GDM1 (cell line): ENCODE data around the gene HDAC11.
A peak's percentile ranks its signal among the peaks of the same experiment; 100 is the strongest.
"Not testable (repeated sequence)": the region's sequence is repeated elsewhere in the genome, so short reads cannot be mapped to it uniquely, and the experiment has no call there.

Experiments
- DNase-seq: peaks from one replicate; lab custom pipeline; 2025; lab: John Stamatoyannopoulos, UW

The HDAC11 gene

DNA sequence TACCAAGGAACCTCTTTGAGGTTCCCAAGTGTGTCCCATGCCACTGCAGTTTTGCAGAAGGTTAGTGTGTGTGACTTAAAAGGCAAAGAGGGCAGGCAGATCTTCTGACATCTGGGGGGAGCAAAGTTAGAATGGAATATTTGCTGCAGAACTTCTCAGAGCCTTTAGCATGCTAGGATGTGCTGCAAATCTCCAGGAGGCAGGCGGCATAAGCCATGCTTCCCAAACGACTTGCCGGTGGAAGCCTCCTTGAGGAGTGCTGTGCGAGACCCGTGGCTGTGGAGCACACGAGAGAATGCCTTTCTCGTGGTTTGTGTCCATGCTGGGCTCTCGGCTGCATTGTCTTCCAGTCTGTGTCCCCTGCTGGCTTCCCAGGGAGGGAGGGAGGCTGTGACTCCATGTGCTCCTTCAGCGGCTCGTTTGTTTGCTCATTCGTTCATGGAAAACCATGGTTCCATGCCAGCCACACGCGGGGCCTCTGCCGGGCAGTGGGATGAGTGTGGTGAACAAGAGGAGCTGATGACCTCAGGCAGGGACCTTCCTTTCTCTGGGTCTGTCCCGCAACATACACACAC, 13.8 kb downstream of the HDAC11 start:
- no peak for DNase-seq

DNA sequence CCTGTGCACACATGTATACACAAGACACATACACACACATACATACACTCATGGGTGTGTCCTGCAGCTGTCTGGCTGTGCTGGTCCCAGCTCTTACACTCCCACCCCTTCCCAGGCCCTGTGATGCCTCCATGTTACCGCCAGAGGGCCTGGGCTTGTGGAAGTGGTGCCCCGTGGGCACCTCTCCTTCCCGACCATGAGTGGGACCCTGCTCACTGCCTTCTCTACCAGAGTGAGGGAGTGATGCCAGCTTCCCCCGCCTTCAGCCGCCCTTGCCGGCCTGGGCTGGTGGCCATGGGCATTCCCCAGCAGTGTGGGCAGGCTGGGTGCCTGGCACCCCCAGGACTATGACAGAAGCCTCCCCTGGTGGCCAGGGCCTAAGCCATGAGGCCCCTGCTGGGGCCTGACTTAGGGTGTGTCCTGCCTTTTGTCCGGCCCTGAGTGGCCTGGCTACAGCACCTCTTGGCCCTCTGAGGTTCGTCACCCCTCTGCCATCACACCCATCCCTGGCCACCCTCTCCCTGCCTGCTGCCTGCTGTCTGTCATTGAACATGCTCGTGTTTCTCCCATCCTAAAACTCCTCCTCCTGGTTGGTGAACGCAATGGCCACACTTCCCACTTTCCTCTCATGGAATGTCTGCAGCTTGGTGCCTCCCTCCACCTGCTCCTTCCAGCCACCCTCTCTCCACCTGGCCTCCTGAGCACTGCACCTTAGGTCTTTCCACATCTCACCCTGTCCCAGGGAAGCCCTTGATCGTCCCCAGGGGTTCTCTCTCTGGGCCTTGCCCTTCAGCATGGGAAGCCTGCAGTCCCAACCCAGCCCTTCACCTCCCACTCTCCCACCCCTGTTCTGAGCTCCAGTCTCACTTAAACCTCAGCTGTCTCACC, 14.6 kb downstream of the HDAC11 start:
- no peak for DNase-seq

DNA sequence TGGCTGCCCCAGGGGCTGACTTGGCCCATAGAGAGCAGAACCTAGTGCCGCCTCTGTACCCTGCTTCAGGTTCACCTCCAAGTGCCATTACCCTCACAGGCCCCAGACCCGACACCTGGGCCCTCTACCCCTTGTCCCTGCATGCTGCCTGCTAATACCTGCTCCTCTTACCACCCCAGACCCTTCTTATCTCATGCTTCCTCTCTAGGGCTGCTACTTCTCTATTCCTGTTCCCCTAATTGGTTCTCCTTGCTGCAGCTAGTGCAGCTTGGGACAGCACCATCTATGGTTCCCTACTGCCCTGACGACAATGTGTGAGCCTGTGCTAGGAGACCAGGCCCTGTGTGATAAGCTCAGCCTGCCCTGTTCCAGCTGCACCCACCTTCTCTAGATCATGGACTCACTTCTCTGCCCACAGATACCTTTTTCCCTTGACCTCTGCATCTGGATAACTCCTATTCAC, 15.3 kb downstream of the HDAC11 start:
- DNase-seq = no peak

DNA sequence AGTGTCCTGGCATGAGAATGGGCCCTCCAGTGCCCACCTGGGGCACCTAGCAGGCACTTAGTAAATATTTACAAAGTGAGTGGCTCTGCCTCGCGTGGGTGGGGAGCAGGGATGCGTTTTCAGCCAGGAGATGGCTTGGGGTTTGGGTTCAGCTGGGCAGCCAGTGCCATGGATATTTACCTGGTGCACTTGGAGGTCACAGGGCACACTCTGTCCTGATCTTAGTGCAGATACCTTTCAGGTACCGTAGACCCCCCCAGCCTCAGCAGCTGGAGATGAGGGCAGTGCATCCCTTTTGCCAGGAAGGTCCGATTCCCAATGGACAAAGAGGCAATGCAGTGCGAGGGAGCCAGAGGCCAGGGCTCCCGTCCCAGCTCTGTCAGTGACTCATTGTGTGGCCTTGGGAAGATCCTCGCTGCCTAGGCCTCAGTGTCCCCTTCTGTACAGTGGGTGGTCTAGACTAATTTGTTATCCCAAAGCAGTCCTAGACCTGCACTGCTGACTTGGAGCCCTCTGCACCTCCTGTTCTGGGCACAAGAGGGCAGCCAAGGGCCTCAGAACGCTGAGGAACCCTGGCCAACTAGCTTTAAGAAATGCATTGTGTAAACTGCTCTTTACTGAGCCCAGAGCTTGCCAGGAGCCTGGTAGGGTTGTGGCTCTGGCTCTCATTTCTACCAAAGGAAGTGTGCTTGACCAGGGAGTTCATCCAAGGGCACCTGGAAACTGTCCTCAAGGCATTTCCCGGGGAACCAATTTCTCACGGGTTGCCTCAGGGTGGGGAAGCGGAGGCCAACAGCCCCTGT, 16.0 kb downstream of the HDAC11 start:
- DNase-seq = peak; percentile 60

DNA sequence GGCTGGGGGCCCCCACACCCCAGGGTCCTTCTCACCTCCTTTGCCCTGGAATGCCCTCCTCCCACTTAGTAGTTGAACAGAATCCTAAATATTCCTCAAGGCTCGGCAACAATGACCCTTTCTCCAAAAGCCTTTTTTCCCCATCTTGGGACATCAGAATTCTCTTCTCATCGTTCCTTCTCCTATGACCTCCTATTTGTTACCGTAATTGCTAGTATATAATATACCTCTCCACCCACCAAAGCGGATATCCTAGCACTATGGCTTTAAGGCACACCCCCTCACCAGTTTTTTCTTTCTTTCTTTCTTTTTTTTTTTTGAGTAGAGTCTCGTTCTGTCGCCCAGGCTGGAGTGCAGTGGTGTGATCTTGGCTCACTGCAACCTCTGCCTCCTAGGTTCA, 16.8 kb downstream of the HDAC11 start:
- no peak for DNase-seq

DNA sequence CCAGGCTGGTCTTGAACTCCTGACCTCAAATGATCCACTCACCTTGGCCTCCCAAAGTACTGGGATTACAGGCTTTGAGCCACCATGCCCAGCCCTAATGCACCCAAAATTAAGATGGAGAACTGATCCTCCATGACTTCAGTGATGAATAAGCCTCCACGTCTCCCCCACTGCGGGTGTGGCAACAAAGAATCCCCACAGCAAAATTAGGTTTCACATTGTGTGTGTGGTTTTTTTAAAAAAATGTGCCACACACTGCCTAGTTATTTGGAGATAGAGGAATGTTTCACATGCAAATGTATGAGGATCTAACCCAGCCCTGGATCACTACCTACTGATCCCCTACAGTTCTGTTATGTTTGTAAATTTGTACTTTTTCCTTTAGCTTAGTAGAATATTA, 17.3 kb downstream of the HDAC11 start:
- no peak for DNase-seq

DNA sequence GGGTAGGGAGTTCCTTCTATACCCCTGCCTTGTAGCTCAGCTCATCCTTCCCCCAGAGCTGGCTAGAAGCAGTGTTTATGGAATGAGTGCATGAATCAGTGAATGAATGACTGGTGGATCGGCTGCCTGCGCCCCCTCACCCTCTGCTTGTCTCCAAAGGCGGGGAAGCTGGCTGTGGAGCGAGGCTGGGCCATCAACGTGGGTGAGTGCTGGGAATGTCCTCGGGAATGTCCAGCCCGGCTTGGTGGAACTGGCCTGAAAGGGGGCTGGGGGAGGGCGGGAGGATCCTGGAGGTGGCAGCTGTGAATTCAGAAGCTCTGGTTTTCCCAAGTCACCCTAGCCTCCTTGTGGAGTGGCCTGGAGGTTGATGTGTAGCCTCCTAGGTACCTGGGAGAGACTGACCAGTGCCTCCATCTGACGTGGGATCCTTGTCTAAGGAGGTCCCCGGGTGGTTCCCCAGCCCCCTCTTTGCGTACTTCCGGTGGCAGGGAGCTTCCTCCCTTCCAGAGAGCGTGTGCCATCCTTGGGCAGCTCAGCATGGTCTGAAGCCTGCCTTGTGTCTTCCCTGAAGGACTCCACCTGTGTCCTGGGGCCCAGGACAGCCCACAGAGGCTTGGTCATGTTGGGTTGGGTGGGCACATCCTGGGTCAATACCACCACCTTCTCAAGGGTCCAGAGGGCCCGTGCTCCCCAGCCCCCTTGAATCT, 18.4 kb downstream of the HDAC11 start:
- no peak for DNase-seq

DNA sequence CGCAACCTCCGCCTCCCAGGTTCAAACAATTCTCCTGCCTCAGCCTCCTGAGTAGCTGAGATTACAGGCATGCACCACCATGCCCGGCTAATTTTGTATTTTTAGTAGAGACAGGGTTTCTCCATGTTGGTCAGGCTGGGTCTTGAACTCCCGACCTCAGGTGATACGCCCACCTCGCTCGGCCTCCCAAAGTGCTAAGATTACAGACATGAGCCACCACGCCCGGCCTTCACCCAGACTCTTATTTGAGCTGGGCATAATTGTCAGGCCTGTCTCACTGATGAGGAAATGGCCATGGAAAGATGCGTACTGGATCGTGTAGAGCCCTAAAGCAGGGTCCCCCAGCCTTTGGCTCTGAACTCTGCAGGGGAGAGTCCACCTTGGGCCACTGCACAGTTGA, 19.1 kb downstream of the HDAC11 start:
- DNase-seq = not testable (repeated sequence)

DNA sequence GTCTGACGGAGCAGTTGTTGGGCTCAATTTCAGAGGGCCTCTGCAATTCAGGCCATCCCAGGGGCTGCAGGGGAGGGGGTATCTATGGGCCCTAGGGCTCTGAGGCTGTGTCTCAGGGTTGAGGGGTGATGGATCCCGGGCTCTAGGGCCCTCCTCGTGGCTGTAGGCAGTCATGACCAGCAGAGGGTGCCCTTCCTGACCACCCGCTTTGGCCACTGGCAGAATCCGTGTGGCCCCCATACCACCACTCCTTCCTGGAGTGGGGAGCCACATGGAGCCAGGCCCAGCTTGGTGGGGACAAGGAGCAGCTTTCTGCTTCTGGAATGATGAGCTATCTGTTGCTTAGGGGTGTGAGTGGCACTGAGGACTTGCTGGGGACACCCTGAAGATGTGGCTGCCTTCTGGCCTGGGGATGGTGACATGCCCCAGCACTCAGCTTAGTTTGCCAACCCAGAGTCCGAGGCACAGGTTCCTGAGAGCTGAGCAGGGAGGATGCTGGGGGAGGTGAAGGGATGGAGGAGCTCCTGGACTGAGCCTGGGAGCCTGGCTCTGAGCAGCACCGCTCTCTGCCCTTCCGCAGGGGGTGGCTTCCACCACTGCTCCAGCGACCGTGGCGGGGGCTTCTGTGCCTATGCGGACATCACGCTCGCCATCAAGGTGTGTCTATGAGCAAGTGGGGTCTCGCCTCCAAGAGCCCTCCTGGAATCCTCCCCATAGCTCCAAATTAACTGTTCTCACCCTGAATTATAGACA, 20.2 kb downstream of the HDAC11 start:
- DNase-seq = no peak

DNA sequence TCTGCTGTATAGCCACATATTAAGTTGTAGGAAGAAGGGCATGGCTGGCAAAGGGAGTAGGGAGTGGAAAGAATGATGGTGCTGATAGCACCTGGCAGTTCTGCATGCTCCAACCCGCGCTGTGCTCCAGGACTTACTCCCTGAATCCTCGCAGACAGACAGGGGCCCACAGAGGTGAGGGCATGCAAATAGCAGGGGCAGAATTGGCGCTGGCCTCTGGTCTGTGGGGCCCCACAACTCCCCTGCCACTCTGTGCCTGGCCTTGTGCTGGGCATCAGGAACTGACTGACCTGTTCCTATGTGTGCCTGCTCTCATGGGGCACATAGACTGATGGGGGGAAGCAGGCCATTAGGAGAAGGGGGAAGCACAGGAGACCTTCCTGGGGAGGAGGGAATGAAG, 20.9 kb downstream of the HDAC11 start:
- DNase-seq = no peak

DNA sequence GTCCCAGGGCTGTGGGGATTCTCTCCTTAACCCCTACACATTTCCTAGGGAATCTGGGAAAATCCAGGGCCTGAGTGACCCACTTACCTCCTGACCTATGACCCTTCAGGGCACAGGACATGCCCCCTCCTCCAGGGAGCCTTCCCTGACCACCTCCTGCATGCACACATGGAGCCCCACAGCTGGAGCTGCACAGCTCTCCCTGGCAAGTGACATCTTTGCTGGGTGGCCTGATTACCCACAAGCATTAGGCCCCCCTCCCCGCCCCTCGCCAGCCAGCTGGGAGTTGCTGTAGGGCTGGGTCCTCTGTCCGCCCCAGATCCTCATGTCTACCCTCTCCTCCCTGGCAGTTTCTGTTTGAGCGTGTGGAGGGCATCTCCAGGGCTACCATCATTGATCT, 21.4 kb downstream of the HDAC11 start:
- no peak for DNase-seq

DNA sequence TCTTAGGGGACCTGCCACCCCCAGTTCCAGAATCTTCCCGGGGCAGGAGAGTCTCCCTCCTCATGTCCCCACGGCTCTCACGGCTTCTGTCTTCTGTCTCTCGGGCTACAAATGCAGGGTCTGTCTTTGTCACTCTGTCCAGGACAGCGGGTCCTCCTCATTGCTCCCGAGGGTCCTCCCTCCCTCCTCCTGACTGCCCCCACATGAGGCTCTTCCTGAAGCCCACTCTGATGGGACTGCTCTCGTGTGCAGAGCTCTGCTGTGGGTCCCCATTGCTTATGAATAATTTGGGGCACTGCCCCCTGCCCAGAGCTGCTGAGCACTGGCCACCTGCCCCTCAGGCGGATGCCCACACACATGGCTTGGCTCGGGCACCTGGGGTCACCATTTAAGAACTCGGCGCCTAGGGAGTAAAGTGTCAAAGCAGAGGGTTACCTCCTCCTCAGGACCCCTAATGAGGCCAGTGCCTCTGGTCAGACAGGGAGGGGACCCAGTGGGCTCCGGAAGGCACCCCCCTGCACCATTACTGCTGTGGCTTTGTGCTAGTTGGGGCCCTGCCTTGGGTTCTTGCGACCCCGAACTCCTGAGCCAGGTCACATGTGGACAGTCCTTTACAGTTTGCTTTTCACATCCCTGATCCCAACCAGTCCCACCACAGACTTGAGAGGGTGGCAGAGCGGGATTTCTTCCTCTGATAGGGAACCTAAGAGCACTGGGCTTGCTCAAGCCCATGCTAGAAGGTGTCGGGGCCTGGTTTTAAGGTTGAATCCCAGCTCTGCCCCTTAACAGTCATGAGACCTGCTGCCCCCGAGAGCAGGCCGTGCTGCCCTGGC, 22.1 kb downstream of the HDAC11 start:
- DNase-seq = no peak

DNA sequence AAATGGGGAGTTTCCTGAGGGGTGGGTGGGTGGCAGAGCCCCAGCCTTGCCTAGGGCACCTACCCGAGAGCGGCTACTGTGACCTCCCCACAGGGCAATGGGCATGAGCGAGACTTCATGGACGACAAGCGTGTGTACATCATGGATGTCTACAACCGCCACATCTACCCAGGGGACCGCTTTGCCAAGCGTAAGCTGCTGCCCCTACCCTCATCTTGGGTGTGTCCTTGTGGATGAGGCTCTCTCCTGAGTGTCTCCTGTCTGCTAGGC, 22.6 kb downstream of the HDAC11 start:
- no peak for DNase-seq

DNA sequence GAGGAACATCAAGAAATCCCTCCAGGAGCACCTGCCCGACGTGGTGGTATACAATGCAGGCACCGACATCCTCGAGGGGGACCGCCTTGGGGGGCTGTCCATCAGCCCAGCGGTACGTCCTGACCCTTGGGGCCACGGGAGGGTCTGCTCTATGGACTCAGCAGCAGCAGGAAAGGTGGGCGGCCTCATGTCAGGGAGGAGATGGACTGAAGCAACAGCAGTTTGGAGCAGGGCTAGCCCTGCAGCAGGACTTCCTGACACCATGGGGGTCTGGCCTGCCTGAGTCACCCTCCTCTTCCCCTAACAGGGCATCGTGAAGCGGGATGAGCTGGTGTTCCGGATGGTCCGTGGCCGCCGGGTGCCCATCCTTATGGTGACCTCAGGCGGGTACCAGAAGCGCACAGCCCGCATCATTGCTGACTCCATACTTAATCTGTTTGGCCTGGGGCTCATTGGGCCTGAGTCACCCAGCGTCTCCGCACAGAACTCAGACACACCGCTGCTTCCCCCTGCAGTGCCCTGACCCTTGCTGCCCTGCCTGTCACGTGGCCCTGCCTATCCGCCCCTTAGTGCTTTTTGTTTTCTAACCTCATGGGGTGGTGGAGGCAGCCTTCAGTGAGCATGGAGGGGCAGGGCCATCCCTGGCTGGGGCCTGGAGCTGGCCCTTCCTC, 24.2 kb downstream of the HDAC11 start:
- DNase-seq = no peak

DNA sequence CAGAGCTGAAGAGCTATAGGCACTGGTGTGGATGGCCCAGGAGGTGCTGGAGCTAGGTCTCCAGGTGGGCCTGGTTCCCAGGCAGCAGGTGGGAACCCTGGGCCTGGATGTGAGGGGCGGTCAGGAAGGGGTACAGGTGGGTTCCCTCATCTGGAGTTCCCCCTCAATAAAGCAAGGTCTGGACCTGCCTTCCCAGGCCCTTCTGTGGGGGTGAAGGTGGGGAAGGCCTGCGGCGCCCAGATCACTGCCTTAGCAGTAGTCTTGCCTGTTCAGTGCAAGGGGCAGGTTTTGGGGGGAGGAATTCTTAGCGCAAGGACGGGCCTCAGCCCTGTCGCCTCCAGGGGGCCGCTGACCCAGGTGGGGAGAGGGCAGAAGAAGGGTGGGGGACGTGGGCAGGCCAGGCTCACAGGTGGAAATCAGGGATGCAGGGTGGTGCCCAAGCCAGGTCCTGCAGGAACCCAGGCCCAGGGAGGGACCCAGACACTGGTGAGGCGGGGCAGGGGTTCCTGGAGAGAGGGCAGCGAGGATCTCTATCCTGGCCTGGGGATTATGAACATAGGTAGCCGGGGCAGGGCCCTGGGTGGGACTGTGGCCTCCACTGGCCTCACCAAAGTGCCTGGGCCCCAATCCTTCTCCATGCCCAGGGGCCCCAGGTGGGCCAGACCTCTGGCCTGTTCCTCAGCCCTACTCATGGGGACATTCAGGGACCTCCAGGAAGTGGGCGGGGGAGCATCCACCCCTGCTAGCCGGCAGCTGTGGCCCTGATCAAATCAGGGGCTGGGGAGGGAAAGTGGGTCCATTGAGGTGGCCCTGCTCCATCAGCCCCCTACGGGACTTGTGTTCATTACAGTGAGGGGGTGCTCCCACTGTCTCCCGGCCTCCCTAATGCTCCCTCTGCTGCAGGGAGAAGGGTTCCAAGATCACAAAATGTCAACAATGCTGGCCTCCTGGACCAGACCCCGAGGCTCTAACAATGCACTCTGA, 25.3 kb downstream of the HDAC11 start:
- no peak for DNase-seq

DNA sequence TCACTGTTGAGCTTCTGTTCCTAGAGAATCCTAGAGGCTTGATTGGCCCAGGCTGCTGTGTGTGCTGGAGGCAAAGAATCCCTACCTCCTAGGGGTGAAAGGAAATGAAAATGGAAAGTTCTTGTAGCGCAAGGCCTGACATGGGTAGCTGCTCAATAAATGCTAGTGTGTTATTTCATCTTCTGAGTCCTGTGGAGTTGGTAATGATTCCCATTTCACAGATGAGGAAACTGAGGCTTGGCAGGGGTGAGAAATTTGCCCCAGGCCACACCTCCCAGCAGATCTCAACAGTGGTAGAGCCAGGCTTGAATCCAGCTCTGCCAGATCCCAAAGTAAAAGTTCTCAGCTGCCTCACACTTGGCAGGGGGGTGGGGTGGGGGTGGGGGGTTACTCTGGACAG, 26.1 kb downstream of the HDAC11 start:
- DNase-seq = no peak

DNA sequence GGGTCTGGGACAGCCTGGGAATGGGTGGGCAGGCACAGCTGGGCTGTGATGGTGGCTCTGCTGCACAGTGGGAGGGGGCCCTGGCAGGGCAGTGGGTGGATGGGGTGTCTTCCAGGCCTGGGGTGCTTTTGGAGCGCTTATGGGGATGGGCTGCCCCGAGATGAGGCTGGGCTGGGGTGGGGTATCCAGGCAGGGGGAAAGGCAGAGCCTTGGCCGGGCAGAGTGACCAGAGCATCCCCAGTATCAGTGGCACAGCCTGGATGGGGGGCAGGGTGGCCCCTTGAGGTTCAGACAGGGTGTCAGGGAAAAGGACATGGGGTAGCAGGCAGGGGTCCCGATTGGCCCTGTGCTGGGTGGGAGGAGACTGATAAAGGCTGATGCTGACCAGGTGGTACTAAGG, 26.6 kb downstream of the HDAC11 start:
- no peak for DNase-seq

DNA sequence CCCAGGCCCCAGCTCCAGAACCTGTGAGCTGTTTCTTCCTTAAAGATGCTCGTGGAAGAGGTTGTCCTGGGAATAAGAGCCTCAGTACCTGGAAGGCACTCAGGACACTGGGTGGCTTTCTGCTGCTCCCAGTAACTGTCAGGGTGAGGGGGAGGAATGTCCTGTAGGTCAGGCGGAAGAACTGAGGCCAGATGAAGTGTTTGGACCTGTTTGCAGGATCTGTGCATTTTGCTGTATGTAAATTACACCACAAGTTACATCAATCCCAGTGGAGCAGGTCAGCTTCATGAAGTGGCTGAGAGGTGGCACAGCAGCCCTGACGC, 27.1 kb downstream of the HDAC11 start:
- no peak for DNase-seq
